ENCODE measurements around the gene C1orf94. TPM values are rescaled to one million over a fixed set of nuclear protein-coding genes. Genes with fewer than 3 reads are reported as not detected.
A peak's percentile ranks its signal among the peaks of the same experiment; 100 is the strongest.

The C1orf94 gene, protein sequence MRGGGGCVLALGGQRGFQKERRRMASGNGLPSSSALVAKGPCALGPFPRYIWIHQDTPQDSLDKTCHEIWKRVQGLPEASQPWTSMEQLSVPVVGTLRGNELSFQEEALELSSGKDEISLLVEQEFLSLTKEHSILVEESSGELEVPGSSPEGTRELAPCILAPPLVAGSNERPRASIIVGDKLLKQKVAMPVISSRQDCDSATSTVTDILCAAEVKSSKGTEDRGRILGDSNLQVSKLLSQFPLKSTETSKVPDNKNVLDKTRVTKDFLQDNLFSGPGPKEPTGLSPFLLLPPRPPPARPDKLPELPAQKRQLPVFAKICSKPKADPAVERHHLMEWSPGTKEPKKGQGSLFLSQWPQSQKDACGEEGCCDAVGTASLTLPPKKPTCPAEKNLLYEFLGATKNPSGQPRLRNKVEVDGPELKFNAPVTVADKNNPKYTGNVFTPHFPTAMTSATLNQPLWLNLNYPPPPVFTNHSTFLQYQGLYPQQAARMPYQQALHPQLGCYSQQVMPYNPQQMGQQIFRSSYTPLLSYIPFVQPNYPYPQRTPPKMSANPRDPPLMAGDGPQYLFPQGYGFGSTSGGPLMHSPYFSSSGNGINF
- polyA plus RNA-seq (ENCODE audit: insufficient read length in 12 of 12): under 1 TPM in 4 of 12 donors, not detected in 8; 0.08 to 0.84 (median 0.23) TPM
- long read RNA-seq, donor 1: 0 reads
- long read RNA-seq, donor 2: 0 reads
- long read RNA-seq, donor 3: 0 reads
- long read RNA-seq, donor 4: 0 reads
- long read RNA-seq, donor 5: 0 reads
- long read RNA-seq, donor 6: 0 reads
- long read RNA-seq, donor 7: 0 reads
- long read RNA-seq, donor 8: 0 reads
- long read RNA-seq, donor 9: 0 reads
- long read RNA-seq, donor 10: 0 reads
- long read RNA-seq, donor 11: 0 reads

DNA sequence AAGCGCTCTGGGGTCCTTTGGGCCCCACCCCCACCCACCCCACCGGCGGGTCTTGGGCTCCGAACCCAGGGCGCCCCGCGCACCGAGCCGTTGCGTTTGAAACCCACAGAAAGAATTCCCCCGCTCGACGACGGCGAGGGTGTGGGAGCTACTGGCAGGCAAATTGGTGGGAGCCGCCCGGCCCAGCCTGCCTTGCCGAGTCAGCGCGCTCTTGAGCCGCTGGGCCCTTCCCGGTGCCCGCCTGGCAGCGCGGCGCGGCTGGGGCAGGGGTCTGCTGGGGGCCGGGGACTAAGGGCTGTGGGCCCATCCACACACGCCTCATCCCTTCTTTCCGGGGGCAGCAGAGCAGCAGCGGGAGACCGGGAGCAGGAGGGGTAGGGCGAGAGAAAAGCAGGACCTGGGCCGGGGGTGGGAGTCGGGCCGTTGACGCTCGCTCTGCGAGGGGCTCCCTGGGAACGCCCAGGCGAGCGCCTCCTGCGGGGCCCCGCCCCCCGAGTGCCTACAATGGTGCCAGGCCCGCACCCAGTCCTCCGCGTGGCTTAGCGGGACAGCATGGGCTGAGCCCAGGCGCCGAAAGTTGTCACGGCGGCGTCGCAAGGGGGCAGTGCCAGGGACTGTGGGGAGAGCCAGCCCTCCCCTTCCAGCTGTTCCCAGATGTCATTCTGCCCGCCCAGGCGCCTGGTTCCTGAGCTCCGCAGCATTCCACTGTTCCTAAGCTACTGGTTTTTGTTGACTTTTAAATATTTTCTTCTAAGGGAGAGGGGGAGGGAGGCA lies at the start of gene C1orf94:
Gene C1orf94, plus strand, starts transcription at position 78 of the 774 bp plus-strand sequence. CDS start 883 bp downstream, outside the sequence.
- DNase-seq: no peak

DNA sequence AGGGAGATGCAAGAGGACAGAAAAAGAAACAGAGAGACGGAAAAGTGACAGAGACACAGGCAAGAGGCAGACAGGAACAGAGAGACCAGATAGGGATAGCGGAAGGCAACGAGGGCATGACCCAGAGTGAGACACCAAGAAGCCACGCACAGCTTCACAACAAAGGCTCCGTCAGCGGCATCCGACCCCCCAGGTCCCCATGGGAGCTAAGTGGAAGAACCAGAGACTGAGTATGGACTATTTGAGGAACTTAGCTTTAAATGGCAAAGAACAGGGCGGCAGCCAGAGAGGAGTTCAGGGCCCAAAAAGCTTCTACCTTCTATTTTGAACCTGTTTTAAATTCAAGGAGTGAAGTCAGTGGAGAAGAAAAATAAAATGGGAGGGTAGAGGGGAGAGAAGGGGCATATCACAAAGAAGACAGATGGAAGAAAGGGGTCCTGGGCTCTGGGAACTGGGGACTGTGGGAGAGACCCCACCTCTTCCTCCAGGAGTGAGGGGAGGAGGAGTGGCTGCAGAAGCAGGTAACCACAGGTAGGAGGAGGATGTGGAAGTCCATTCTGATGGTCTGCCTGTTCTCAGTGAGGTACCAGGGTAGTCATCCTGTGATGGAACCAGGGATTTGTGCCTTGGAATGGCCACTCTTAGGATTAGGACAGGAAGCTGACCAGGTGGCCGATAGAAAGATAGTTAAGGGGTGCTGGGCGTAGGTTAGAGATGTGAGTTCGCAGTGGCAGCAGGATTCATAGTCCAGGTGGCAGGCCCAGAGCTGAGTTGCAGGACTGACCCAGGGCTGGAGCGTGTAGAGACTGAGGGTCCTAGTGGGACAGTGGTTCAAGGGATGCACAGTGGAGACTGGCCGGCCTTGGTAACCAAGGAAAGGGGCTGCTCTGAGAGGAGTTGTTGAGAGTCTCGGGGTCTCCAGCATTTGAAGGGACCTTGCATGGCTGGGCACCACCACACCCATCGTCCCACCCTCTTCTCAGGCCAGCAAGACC lies 49.4 kb upstream of the C1orf94 start:
- no peak for DNase-seq

GRCh38 chr1:34128186-34128889 lies 48.4 kb upstream of the C1orf94 start:
- no peak for DNase-seq

- DNase-seq: no peak
Measured at GRCh38 chr1:34129630-34130029, 47.1 kb upstream of the C1orf94 start.

DNA sequence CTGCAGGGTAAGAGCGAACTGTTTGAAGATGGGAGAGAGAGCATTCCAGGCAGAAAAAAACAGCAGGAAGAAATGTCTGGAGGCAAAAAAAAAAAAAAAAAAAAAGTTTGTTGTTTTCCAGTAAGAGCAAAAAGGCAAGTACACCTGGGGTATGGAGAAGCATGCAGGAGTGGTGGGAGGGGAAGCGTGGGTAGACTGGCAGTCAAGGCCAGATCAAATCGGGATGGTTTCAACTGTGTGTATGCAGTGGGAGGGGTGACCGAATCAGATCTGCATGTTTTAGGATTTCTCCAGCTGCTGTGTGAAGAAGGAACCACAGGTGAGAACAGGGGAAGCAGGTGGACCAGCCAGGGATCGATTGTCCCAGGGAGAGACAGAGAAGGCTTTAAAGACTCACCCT lies 46.4 kb upstream of the C1orf94 start:
- DNase-seq: no peak

DNA sequence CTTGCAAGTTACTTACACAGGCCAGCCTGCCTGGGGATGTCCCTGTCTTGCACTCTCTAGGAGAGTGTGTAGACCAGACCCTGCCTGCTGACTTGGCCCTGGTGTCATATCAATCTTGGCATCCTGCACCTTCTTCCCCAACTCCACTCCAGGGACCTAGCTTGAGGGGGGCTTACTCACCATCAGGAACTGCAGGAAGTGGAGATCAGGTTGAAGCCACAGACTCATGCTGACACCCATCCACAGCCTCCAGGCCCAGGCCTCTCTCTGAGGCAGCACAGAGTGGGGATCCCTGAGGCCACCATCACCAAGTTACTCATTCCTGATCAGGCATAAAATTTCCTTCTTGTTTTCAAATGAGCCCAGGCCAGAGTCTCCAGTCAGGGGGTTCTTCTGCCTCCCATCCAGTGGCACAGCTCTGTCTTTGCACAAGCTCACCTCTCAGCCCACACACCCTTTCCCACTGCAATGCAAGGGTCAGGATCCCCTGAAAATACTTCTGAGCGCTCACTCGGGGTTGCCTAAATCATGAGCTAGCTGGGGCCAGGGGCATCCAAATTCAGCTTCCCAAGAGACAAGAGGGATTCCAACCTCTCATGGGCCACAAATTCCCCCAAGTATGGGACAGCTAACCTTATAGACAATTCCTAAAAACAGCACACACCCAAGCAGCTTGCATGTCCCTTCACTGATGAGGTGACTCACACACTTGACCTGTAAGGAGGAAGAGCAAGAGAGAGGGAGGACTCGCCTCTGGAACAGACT lies 45.1 kb upstream of the C1orf94 start:
- DNase-seq: no peak

DNA sequence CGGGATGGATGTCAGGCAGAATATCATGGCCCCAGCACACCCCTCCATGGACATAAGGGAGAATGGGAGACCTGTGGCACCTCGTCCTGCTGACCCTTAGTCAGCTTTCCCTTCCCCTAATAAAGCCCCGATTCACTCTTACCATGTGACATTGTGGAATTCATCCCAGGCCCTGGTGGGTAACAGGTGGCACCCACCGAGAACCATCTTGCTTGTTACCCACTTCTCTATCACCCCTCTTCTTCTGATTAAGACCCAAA lies 44.6 kb upstream of the C1orf94 start:
- no peak for DNase-seq

DNA sequence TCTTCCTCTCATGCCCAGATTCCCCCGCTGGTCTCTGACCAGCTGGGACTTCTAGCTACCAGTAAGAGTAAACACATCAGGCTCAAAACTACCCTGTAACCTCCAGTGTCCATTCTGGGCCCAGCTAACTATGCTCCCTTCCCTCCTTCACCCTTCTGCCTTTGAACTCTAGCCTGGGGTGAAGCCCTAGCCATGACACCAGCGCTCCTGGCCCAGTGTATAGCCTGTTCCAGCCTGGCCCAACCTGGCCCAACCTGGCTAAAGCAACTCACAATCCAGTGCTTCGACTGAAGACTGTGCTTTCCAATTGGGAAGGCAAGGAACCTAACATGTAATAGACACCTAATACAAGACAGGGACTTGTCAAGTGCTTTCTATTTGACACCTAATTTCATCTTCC lies 39.3 kb upstream of the C1orf94 start:
- DNase-seq: no peak

GRCh38 chr1:34140011-34140676 lies 36.6 kb upstream of the C1orf94 start:
- no peak for DNase-seq

DNA sequence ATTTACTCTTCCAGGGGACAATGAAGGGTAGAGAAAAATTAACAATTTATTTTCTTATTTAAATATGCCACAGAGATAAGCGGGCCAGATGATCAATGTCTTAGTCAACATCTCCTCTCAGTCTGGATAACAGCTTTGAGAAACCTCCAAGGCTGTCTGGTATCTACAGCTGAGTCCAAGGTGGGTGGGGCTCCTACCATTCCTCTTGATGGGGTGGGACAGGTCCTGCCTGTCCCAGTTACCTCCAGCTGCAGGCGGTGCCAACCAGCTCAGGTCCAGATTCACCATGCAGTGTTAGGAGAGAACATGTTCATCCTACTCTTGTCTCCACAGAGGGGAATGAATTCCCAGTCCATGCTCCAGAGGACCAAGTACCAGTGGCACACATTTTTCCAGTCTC lies 32.7 kb upstream of the C1orf94 start:
- DNase-seq: no peak

DNA sequence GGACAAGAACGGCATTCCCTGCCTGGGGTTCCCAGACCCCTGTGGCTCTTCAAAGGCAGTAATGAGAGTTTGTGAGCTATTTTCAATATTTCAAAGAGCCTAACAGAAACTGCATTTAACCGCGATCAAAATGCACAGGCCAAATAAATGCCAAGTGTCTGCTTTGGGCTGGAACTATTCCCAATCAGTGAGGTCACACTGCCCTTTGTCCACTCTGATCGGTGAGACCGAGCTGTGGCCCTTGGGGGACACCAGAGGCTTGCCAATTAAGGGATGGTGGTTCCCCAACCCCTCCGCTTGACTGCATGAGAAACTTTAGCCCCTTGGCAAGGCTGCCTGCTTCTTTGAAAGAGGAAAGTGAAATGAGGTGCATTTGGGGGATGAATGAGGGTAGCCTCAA lies 31.9 kb upstream of the C1orf94 start:
- no peak for DNase-seq

GRCh38 chr1:34147301-34147700 lies 29.4 kb upstream of the C1orf94 start:
- no peak for DNase-seq

GRCh38 chr1:34149501-34149900 lies 27.2 kb upstream of the C1orf94 start:
- DNase-seq: no peak

DNA sequence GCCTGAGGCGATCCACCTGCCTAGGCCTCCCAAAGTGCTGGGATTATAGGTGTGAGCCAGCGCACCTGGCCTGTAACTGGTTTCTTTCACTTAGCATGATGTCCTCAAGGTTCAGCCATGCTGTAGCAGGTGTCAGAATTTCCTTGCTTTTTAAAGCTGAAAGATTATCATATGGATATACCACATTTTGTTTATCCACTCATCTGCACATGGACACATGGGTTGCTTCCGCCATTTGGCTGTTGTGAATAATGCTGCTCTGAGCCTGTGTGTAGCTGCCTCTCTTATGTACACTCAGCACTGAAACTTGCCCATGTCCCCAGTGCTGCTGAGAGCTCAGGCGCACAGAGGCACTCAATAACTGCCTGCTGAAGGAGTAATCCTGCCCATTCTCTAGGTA lies 23.5 kb upstream of the C1orf94 start:
- no peak for DNase-seq

GRCh38 chr1:34155860-34156259 lies 20.8 kb upstream of the C1orf94 start:
- DNase-seq: no peak

GRCh38 chr1:34156739-34157138 lies 20.0 kb upstream of the C1orf94 start:
- DNase-seq: no peak

GRCh38 chr1:34162852-34163766 lies 13.6 kb upstream of the C1orf94 start:
- DNase-seq: peak; percentile 44

All from muscle of arm (tissue), 14 donors.